Measurements from ENCODE around the gene GEMIN7.

Gene GEMIN7

GRCh38 chr19:45037393-45038169 lies 41.5 kb upstream of the GEMIN7 start:
- Histone ChIP-seq H3K4me2 (ENCODE audit: low read length) (no peak overlapping the region), H2AFZ (no peak overlapping the region), H3K9ac (no peak overlapping the region), H3K79me2 (peaks cover 31% of the 10 kb centered on the region), H3K27me3 (ENCODE audit: control insufficient read depth, insufficient read depth, low read length) (no peaks in the 10 kb centered on the region), H3K9me3 (ENCODE audit: control insufficient read depth, low read length) (no peaks in the 10 kb centered on the region), H3K4me3 (ENCODE audit: low read depth, low read length) (no peak overlapping the region), H3K27ac (no peak overlapping the region), H3K4me1 (peaks cover 10% of the 10 kb centered on the region), H3K36me3 (ENCODE audit: control insufficient read depth, insufficient read depth, low read length) (no peaks in the 10 kb centered on the region)
- no peak for TF ChIP-seq CTCF (IDR thresholded peaks at IDR 0.05)

GRCh38 chr19:45038931-45039893 lies 39.8 kb upstream of the GEMIN7 start, which contains the start of gene CLASRP:
Gene CLASRP (plus strand): TSS chr19:45039045. CDS start chr19:45040213, 1,168 bp downstream.
- Histone ChIP-seq H3K79me2 (peaks cover 43% of the 10 kb centered on the region), H3K4me1 (peaks cover 10% of the 10 kb centered on the region), H3K36me3 (ENCODE audit: control insufficient read depth, insufficient read depth, low read length) (no peaks in the 10 kb centered on the region), H3K4me3 (ENCODE audit: low read depth, low read length) (peak within 1 kb of the TSS; percentile 100), H3K4me2 (ENCODE audit: low read length) (peak within 1 kb of the TSS; percentile 91), H2AFZ (peak within 1 kb of the TSS; percentile 84), H3K9me3 (ENCODE audit: control insufficient read depth, low read length) (no peaks in the 10 kb centered on the region), H3K9ac (peak within 1 kb of the TSS; percentile 94), H3K27ac (peak within 1 kb of the TSS; percentile 95), H3K27me3 (ENCODE audit: control insufficient read depth, insufficient read depth, low read length) (no peaks in the 10 kb centered on the region)
- no peak for TF ChIP-seq CTCF (IDR thresholded peaks at IDR 0.05)

- H3K27ac ChIP-seq: peak overlapping the region; percentile 95
- no peaks in the 10 kb centered on the region for H3K27me3 ChIP-seq (ENCODE audit: control insufficient read depth, insufficient read depth, low read length)
- H3K4me1 ChIP-seq: peaks cover 10% of the 10 kb centered on the region
- no peak overlapping the region for H3K4me3 ChIP-seq (ENCODE audit: low read depth, low read length)
- peaks cover 53% of the 10 kb centered on the region for H3K79me2 ChIP-seq
- no peaks in the 10 kb centered on the region for H3K36me3 ChIP-seq (ENCODE audit: control insufficient read depth, insufficient read depth, low read length)
- H3K9ac ChIP-seq: no peak overlapping the region
- no peaks in the 10 kb centered on the region for H3K9me3 ChIP-seq (ENCODE audit: control insufficient read depth, low read length)
- TF ChIP-seq CTCF (IDR thresholded peaks at IDR 0.05): no peak
- H2AFZ ChIP-seq: no peak overlapping the region
- peak overlapping the region; percentile 91 for H3K4me2 ChIP-seq (ENCODE audit: low read length)
Measured at GRCh38 chr19:45040059-45040771, 38.8 kb upstream of the GEMIN7 start.

DNA sequence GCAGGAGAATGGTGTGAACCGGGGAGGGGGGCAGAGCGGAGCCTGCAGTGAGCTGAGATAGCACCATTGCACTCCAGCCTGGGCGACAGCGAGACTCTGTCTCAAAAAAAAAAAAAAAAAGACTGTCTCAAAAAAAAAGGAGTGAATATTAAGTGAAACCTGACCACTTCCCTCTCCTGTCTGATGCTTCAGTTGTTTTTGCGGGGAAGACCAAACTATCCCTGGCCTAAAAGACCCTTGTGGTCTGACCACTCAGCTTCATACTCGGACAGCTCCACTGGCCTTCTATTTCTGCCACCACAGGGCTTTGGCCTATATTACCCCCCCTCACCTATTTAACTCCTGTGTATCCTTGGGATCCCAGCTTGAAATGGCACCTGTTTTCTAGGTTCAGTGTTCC lies 37.9 kb upstream of the GEMIN7 start:
- no peak overlapping the region for H2AFZ ChIP-seq
- no peak overlapping the region for H3K9ac ChIP-seq
- H3K4me3 ChIP-seq (ENCODE audit: low read depth, low read length): no peak overlapping the region
- TF ChIP-seq CTCF (IDR thresholded peaks at IDR 0.05): no peak
- H3K27ac ChIP-seq: no peak overlapping the region
- peaks cover 10% of the 10 kb centered on the region for H3K4me1 ChIP-seq
- no peaks in the 10 kb centered on the region for H3K9me3 ChIP-seq (ENCODE audit: control insufficient read depth, low read length)
- no peak overlapping the region for H3K4me2 ChIP-seq (ENCODE audit: low read length)
- no peaks in the 10 kb centered on the region for H3K27me3 ChIP-seq (ENCODE audit: control insufficient read depth, insufficient read depth, low read length)
- no peaks in the 10 kb centered on the region for H3K36me3 ChIP-seq (ENCODE audit: control insufficient read depth, insufficient read depth, low read length)
- peaks cover 62% of the 10 kb centered on the region for H3K79me2 ChIP-seq

Measured in parathyroid adenoma (tissue), 2 donors.